Panc1 (cell line): ENCODE results near the gene GSG1. TPM values are rescaled to one million over a fixed set of nuclear protein-coding genes. Genes with fewer than 3 reads are reported as not detected.

Experiments
- ATAC-seq: fragments of 200-7000 bp; cut with Tn5 transposase; 2 replicates; pipeline ENCODE4 v1.9.1; 2020; ENCODE audit warnings: mild to moderate bottlenecking, moderate library complexity
- BruUV-seq: library from RNA; stranded (reverse); fragments of 400-500 nt; replicated peaks from 2 replicates; lab custom pipeline; 2021; lab: Mats Ljungman, UMichigan
- CTCF ChIA-PET: fragments of 300-600 bp; sonication (Branson Sonifier 250); formaldehyde crosslinking; loops from one replicate; lab custom pipeline; 2022; ENCODE audit warnings: antibody characterized with exemption; lab: Charles Lee
- POLR2A ChIA-PET: fragments of 300-600 bp; sonication (Branson Sonifier 250); formaldehyde crosslinking; loops from one replicate; lab custom pipeline; 2022; ENCODE audit warnings: antibody characterized with exemption; lab: Charles Lee
- DNase-seq: peaks from one replicate; pipeline ENCODE4 v3.0.0-alpha.2; 2010; ENCODE audit warnings: low read depth, low spot score
- H3K27ac ChIP-seq: 2 replicates; pipeline ENCODE4 v1.5.1; 2011; ENCODE audit warnings: mild to moderate bottlenecking, low read length, inconsistent platforms
- H3K27me3 ChIP-seq: fragments of 200-500 bp; sonication (Bioruptor generic); 2 replicates; pipeline ENCODE4 v1.6.0; 2014; ENCODE audit warnings: low read length, inconsistent platforms; ENCODE audit not compliant: control insufficient read depth, insufficient read depth
- H3K36me3 ChIP-seq: fragments of 200-500 bp; sonication (Bioruptor generic); 2 replicates; pipeline ENCODE4 v1.5.1; 2014; ENCODE audit warnings: inconsistent platforms, mild to moderate bottlenecking, low read length, moderate library complexity; ENCODE audit not compliant: control insufficient read depth, insufficient read depth
- H3K4me1 ChIP-seq: 2 replicates; pipeline ENCODE4 v1.5.1; 2011; ENCODE audit warnings: inconsistent platforms, mild to moderate bottlenecking, low read length, moderate library complexity; ENCODE audit not compliant: control insufficient read depth, insufficient read depth
- H3K4me3 ChIP-seq, 2 experiments: 2 replicates each; pipeline ENCODE4 v1.5.1; 2011 to 2012; ENCODE audit warnings: low read depth in 2 of 2, low read length in 2 of 2, mild to moderate bottlenecking in 2 of 2, inconsistent platforms in 1 of 2, moderate library complexity in 1 of 2
- H3K9me3 ChIP-seq: fragments of 200-500 bp; sonication (Bioruptor generic); 2 replicates; pipeline ENCODE4 v1.5.1; 2014; ENCODE audit warnings: low read depth, mild to moderate bottlenecking, inconsistent platforms, low read length, moderate library complexity; ENCODE audit not compliant: control insufficient read depth, insufficient read depth
- CTCF ChIP-seq: fragments of 450-650 bp; IDR thresholded peaks from 2 replicates; pipeline ENCODE4 v1.5.1; 2017; ENCODE audit warnings: mild to moderate bottlenecking
- POLR2AphosphoS5 ChIP-seq: IDR thresholded peaks from 2 replicates; pipeline ENCODE4 v1.6.1; 2012; ENCODE audit warnings: mild to moderate bottlenecking, low read depth, low read length, moderate library complexity
- REST ChIP-seq, 2 experiments: IDR thresholded peaks; 2 replicates each; pipeline ENCODE4 v1.6.1; 2011 to 2012; ENCODE audit warnings: low read depth in 2 of 2, control low read depth in 1 of 2, low read length in 1 of 2, mild to moderate bottlenecking in 1 of 2, moderate library complexity in 1 of 2; ENCODE audit not compliant: insufficient read depth in 1 of 2
- SIN3A ChIP-seq: IDR thresholded peaks from 2 replicates; pipeline ENCODE4 v1.6.1; 2012; ENCODE audit warnings: low read depth, mild to moderate bottlenecking, low read length, moderate library complexity, borderline replicate concordance; ENCODE audit not compliant: insufficient read depth
- TCF7L2 ChIP-seq: IDR thresholded peaks from 2 replicates; pipeline ENCODE4 v1.6.1; 2011; ENCODE audit warnings: mild to moderate bottlenecking, low read depth, low read length, inconsistent platforms
- in situ Hi-C: cut with HindIII; loops from 2 replicates; pipeline ENCODE4 v1.10.0; 2016; ENCODE audit warnings: low sequenced_read_pairs, low pct_unique_long_range_greater_than_20kb
- intact Hi-C: fragments of 100-400 bp; cut with micrococcal nuclease; formaldehyde crosslinking; loops from one replicate; pipeline ENCODE4 v1.10.0; 2022; ENCODE audit not compliant: unreplicated experiment
- total RNA-seq: library from RNA; stranded (reverse); gene quantifications from one replicate; pipeline ENCODE4 v1.2.1, GENCODE V29; 2021; ENCODE audit not compliant: unreplicated experiment

Gene GSG1
- total RNA-seq, 1 experiment from 2014 or later: not detected

GRCh38 chr12:13141686-13142085 is 38.2 kb upstream of the GSG1 start:
- H3K4me1 ChIP-seq: no peaks in the 10 kb centered on the region
- H3K27me3 ChIP-seq: no peaks in the 10 kb centered on the region
- H3K27ac ChIP-seq: no peak overlapping the region
- H3K36me3 ChIP-seq: no peaks in the 10 kb centered on the region
- POLR2A ChIA-PET: no interaction called here
- in situ Hi-C loops (no loop called here), intact Hi-C loops (no loop called here)
- ATAC-seq (no peak), DNase-seq (no peak)
- TF ChIP-seq SIN3A (no peak), REST (IDR thresholded peaks at IDR 0.05; ENCODE audit: insufficient read depth in 1 of 2, low read depth in 2 of 2, low read length in 1 of 2) (no peak), POLR2AphosphoS5 (no peak), TCF7L2 (no peak), CTCF (no peak)
- CTCF ChIA-PET: no interaction called here
- no peaks in the 10 kb centered on the region for H3K9me3 ChIP-seq
- H3K4me3 ChIP-seq: no peak overlapping the region
- no TSS peak for BruUV-seq

GRCh38 chr12:13135371-13136178 is 32.1 kb upstream of the GSG1 start:
- CTCF ChIA-PET: no interaction called here
- in situ Hi-C loops (no loop called here), intact Hi-C loops (no loop called here)
- Histone ChIP-seq H3K36me3 (no peaks in the 10 kb centered on the region), H3K27ac (no peak overlapping the region), H3K27me3 (no peaks in the 10 kb centered on the region), H3K4me3 (no peak overlapping the region), H3K4me1 (no peaks in the 10 kb centered on the region; the same call in 1 of the 2 replicates), H3K9me3 (no peaks in the 10 kb centered on the region)
- TF ChIP-seq TCF7L2: no peak
- no peak for TF ChIP-seq CTCF
- ATAC-seq (peak; percentile 62; the same call in 1 of the 2 replicates), DNase-seq (no peak)
- POLR2A ChIA-PET: no interaction called here
- BruUV-seq: no TSS peak
